ENCODE data around the gene OR1D5.

OR1D5 gene

DNA sequence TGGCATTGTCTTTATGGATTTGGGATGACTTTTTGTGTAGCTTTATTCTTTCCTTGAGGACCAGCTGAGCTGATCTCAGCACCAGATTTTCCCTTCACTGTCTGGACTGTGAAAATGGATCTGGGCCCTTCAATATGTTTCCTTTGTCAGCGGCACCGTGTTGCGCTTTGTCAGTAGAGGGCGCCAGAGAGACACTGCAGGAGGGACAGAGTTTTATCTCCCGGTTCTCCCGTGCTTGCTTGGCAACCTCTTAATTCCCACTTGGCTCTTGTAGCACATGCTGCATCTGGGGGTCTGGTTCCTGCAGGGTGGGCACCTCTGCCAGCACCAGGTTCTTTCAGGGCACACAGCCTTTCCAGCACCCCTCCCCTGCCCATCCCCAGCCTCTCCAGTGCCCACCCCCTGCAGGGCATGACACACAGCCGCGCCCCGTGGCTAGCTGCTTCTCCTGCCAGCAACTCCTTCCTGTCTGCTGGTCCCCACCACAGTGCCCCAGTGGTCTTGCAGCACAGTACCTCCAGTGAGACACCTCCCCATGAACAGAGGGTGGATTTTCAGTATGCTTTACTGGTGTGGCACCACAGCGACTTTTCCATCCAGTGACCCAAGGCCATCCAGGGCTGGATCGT lies 19.6 kb downstream of the OR1D5 start:
- ChIA-PET POLR2A (ENCODE audit: low non-redundant PET) (no interaction called here), CTCF (interaction anchor here (0.7 to 1.2 kb wide), 3 partner anchors 200 to 604 kb away, joined by 4 to 5 read pairs (median 5); no protein-coding TSS in a partner anchor)
- DNase-seq (ENCODE audit: low spot score) = no peak
- no peak overlapping the region for H3K27ac ChIP-seq
- TF ChIP-seq, protein P1, sequence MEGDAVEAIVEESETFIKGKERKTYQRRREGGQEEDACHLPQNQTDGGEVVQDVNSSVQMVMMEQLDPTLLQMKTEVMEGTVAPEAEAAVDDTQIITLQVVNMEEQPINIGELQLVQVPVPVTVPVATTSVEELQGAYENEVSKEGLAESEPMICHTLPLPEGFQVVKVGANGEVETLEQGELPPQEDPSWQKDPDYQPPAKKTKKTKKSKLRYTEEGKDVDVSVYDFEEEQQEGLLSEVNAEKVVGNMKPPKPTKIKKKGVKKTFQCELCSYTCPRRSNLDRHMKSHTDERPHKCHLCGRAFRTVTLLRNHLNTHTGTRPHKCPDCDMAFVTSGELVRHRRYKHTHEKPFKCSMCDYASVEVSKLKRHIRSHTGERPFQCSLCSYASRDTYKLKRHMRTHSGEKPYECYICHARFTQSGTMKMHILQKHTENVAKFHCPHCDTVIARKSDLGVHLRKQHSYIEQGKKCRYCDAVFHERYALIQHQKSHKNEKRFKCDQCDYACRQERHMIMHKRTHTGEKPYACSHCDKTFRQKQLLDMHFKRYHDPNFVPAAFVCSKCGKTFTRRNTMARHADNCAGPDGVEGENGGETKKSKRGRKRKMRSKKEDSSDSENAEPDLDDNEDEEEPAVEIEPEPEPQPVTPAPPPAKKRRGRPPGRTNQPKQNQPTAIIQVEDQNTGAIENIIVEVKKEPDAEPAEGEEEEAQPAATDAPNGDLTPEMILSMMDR (conservative IDR thresholded peaks at IDR 0.05; ENCODE audit: low read depth) = peak; percentile 29; the same call in 1 of the 2 replicates

DNA sequence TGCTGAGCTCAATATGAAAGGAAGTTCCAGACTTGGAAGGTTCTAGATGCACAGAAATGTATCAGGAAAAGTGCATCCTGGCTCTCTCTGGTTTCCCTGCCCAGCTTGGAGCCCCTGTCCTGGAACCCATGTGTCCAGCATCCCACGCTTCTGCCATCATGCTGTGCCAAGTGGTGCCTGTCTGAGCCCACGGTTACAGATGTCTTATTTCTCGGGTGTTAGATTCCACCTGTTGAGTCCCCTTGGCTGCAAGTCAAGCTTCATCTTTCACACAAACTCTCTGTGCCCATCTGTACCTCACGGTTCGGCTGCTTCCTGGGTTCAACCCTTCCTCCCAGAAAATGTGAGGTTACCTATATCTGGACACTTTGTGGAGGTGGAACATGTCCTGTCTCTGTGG lies 22.5 kb downstream of the OR1D5 start:
- TF ChIP-seq, protein P1 (conservative IDR thresholded peaks at IDR 0.05; ENCODE audit: low read depth) = no peak
- ChIA-PET CTCF (interaction anchor here (1.0 kb wide), 1 partner anchor 8 kb away, joined by 5 read pairs; no protein-coding TSS in a partner anchor), POLR2A (ENCODE audit: low non-redundant PET) (no interaction called here)

DNA sequence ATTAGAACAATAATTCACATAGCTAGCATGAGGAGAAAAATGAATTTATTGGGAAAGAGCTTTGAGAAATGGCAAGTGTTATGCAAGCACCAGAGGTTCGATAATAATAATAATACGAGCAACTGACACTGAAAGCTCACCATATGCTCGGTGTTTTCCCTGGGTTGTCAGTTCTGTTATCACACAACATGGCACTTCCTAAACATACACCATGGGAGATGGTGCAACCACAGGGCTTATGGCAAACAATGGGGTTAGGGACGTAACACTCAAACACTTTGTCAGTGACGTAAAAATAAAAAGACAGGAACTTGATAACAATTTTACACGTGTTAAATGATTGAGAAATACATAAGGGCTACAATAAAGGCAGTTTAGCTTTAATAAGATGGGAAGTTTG lies 23.7 kb downstream of the OR1D5 start:
- POLR2A ChIA-PET (ENCODE audit: low non-redundant PET) = no interaction called here

More for the DNA sequence above, 22.5 kb downstream of the OR1D5 start:
- H3K27ac ChIP-seq = no peak overlapping the region
- DNase-seq (ENCODE audit: low spot score) = no peak

DNA sequence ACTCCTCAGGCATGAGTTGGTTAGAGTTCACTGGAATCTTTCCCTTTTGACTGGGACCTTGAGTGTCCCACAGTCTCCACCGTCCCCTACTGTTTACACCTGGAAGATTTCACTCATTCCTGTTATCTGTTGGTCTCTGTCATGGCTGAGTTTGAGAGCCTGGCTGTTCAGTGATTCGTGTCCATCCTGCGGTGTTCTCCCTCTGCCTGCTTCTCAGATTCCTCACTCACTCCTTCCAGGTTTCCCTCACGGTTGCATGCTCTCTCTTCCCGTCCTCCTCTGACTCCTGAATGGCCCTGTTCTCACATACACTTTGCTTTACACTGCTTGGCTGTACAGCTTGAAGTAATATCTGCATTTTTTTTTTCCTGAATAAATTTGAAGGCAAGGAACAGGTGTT lies 24.5 kb downstream of the OR1D5 start:
- DNase-seq (ENCODE audit: low spot score) = no peak
- ChIA-PET POLR2A (ENCODE audit: low non-redundant PET) (no interaction called here), CTCF (interaction anchor here (0.6 to 0.8 kb wide), 2 partner anchors 445 to 550 kb away, joined by 3 to 4 read pairs; no protein-coding TSS in a partner anchor)
- no peak overlapping the region for H3K27ac ChIP-seq
- TF ChIP-seq, protein P1 (conservative IDR thresholded peaks at IDR 0.05; ENCODE audit: low read depth) = no peak

More for the DNA sequence above, 23.7 kb downstream of the OR1D5 start:
- CTCF ChIA-PET = interaction anchor here (0.6 kb wide), 1 partner anchor 395 kb away, joined by 3 read pairs; no protein-coding TSS in a partner anchor
- no peak overlapping the region for H3K27ac ChIP-seq
- no peak for DNase-seq (ENCODE audit: low spot score)
- TF ChIP-seq, protein P1 (conservative IDR thresholded peaks at IDR 0.05; ENCODE audit: low read depth) = no peak

DNA sequence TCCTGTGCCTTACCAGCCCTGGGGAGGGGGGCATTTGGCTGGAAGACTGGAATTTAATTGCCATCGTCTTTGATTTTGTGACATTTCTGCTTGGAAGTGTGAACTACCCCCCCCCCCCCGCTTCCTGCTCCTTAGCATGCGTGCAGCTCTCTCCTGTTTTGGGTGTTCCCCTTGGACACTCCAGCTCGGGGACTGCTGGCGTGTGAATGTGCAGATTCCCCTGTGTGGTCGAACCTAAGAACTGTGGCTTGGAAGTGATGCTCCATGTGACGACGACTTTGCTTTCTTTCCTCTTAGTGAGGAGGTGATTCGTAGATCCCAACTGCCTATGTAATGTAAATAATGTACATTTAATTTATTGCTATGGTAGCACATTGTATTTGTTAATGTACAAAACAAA lies 26.1 kb downstream of the OR1D5 start:
- TF ChIP-seq, protein P1 (conservative IDR thresholded peaks at IDR 0.05; ENCODE audit: low read depth) = no peak
- no peak overlapping the region for H3K27ac ChIP-seq
- ChIA-PET POLR2A (ENCODE audit: low non-redundant PET) (no interaction called here), CTCF (no interaction called here)
- no peak for DNase-seq (ENCODE audit: low spot score)

DNA sequence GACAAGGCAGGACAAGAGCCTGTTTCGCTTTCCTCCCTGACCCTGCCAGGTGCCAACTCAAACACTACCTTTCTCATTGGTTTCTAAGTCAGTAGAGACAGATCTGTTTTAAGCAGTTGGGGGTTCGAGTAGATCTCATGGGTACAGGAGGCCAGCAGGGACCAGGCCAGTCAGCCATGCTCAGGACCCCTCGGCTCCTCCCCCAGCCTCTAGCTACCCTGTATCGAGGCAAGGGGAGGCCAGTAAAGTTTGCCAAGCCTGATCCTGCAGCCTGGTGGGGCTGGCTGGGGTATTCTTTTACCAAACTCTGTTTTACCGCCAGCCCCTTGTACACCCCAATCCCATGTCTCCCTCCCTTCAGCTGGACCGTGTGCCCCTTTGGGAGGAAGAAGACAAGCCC lies 26.6 kb downstream of the OR1D5 start:
- no peak overlapping the region for H3K27ac ChIP-seq
- CTCF ChIA-PET = interaction anchor here (1.4 kb wide), 1 partner anchor 188 kb away, joined by 5 read pairs; no protein-coding TSS in a partner anchor
- POLR2A ChIA-PET (ENCODE audit: low non-redundant PET) = no interaction called here
- no peak for DNase-seq (ENCODE audit: low spot score)
- TF ChIP-seq, protein P1 (conservative IDR thresholded peaks at IDR 0.05; ENCODE audit: low read depth) = no peak

Data from RWPE1 (cell line).